Activated T-helper 1 cell treated with Interleukin-2 at 50 U/mL for 16 hours (primary cell): ENCODE results near the gene TCHH.

Experiments used
- DNase-seq: peaks from one replicate; pipeline ENCODE4 v3.0.0-alpha.2; 2020; ENCODE audit warnings: low read depth

TCHH gene

GRCh38 chr1:152067150-152067549, 48.1 kb downstream of the TCHH start:
- no peak for DNase-seq

- no peak for DNase-seq
Observed at GRCh38 chr1:152061952-152062351, 53.3 kb downstream of the TCHH start.
